A673 (cell line): ENCODE measurements around the gene IKZF2. TPM values are rescaled to one million over a fixed set of nuclear protein-coding genes. Genes with fewer than 3 reads are reported as not detected.

Experiments
- BruUV-seq: library from RNA; stranded (reverse); fragments of 400-500 nt; replicated peaks from 2 replicates; lab custom pipeline; 2021; lab: Mats Ljungman, UMichigan
- CTCF ChIA-PET: fragments of 300-600 bp; sonication (Branson Sonifier 250); formaldehyde crosslinking; loops from one replicate; lab custom pipeline; 2022; ENCODE audit warnings: antibody characterized with exemption; lab: Charles Lee
- POLR2A ChIA-PET: fragments of 300-600 bp; sonication (Branson Sonifier 250); formaldehyde crosslinking; loops from one replicate; lab custom pipeline; 2022; ENCODE audit warnings: antibody characterized with exemption; ENCODE audit not compliant: low non-redundant PET; lab: Charles Lee
- DNase-seq: peaks from one replicate; pipeline ENCODE4 v3.0.0-alpha.2; 2015; ENCODE audit warnings: low spot score
- H3K27ac ChIP-seq: fragments of 200-600 bp; sonication (generic); 2 replicates; pipeline ENCODE4 v1.5.1; 2016; ENCODE audit warnings: mixed run types, low read depth, mild to moderate bottlenecking, mixed read lengths, antibody characterized with exemption, low read length; ENCODE audit not compliant: poor library complexity, severe bottlenecking
- H3K27me3 ChIP-seq: fragments of 200-600 bp; sonication (generic); replicated peaks from 2 replicates; pipeline ENCODE4 v1.6.1; 2017; ENCODE audit warnings: mixed run types, low read depth, mild to moderate bottlenecking, mixed read lengths, antibody characterized with exemption, low read length; ENCODE audit not compliant: insufficient read depth, poor library complexity
- H3K36me3 ChIP-seq: fragments of 200-600 bp; sonication (generic); 2 replicates; pipeline ENCODE4 v1.6.1; 2016; ENCODE audit warnings: mixed run types, mild to moderate bottlenecking, mixed read lengths, antibody characterized with exemption, low read length; ENCODE audit not compliant: insufficient read depth, poor library complexity, severe bottlenecking
- H3K4me1 ChIP-seq: fragments of 200-600 bp; sonication (generic); 2 replicates; pipeline ENCODE4 v1.6.1; 2017; ENCODE audit warnings: mixed run types, mild to moderate bottlenecking, mixed read lengths, antibody characterized with exemption, low read length; ENCODE audit not compliant: insufficient read depth, poor library complexity, severe bottlenecking
- H3K4me3 ChIP-seq: fragments of 200-600 bp; sonication (generic); 2 replicates; pipeline ENCODE4 v1.5.1; 2016; ENCODE audit warnings: low read depth, mixed run types, mild to moderate bottlenecking, mixed read lengths, low read length; ENCODE audit not compliant: poor library complexity, severe bottlenecking
- H3K9me3 ChIP-seq: fragments of 200-600 bp; sonication (generic); 2 replicates; pipeline ENCODE4 v1.6.1; 2016; ENCODE audit warnings: mixed run types, low read depth, mild to moderate bottlenecking, mixed read lengths, antibody characterized with exemption, low read length; ENCODE audit not compliant: poor library complexity, severe bottlenecking
- EZH2 ChIP-seq: fragments of 200-600 bp; sonication (generic); IDR thresholded peaks from 2 replicates; pipeline ENCODE4 v1.6.1; 2017; ENCODE audit warnings: borderline replicate concordance, low read depth, mild to moderate bottlenecking, mixed read lengths, antibody characterized with exemption, low read length; ENCODE audit not compliant: poor library complexity, severe bottlenecking
- intact Hi-C: fragments of 100-400 bp; cut with micrococcal nuclease; formaldehyde crosslinking; loops from one replicate; pipeline ENCODE4 v1.10.0; 2022; ENCODE audit not compliant: unreplicated experiment
- total RNA-seq: library from RNA; stranded (reverse); gene quantifications from 2 replicates; pipeline ENCODE4 v1.2.3, GENCODE V29; 2021
- TF ChIP-seq, protein P1 (sequence below): fragments of 300-800, 200-600 bp; sonication (generic); conservative IDR thresholded peaks from 2 replicates; pipeline ENCODE4 v1.5.1; 2017; ENCODE audit warnings: low read depth, mild to moderate bottlenecking, antibody characterized with exemption, low read length, moderate library complexity, mixed read lengths

Gene IKZF2
- total RNA-seq, 1 experiment from 2014 or later: 68.6 TPM

DNA sequence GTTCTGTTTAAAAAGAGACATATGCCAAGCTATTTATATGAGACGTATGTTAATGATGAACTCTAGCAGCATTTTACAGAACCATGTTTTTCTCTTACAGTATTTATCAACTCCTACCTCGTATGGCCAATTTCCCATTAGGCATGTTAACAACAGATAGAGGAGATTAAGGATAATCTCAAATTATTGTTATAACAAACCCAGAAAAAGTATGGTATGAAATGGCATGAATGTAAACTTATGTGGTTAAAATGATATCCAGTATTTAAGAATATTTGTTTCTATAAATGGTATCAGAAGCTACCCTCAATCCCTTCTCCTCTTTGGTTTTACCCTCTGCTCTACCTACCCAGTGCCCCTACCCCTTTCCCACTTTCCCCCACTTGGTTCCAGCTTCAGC lies 132.0 kb downstream of the IKZF2 start:
- peaks cover 23% of the 10 kb centered on the region for H3K36me3 ChIP-seq
- no TSS peak for BruUV-seq
- H3K4me3 ChIP-seq: no peak overlapping the region
- no peaks in the 10 kb centered on the region for H3K27me3 ChIP-seq
- DNase-seq: no peak
- POLR2A ChIA-PET: no interaction called here
- H3K4me1 ChIP-seq: peaks cover 9% of the 10 kb centered on the region
- CTCF ChIA-PET: no interaction called here
- H3K27ac ChIP-seq: no peak overlapping the region
- TF ChIP-seq EZH2: no peak
- TF ChIP-seq, protein P1, sequence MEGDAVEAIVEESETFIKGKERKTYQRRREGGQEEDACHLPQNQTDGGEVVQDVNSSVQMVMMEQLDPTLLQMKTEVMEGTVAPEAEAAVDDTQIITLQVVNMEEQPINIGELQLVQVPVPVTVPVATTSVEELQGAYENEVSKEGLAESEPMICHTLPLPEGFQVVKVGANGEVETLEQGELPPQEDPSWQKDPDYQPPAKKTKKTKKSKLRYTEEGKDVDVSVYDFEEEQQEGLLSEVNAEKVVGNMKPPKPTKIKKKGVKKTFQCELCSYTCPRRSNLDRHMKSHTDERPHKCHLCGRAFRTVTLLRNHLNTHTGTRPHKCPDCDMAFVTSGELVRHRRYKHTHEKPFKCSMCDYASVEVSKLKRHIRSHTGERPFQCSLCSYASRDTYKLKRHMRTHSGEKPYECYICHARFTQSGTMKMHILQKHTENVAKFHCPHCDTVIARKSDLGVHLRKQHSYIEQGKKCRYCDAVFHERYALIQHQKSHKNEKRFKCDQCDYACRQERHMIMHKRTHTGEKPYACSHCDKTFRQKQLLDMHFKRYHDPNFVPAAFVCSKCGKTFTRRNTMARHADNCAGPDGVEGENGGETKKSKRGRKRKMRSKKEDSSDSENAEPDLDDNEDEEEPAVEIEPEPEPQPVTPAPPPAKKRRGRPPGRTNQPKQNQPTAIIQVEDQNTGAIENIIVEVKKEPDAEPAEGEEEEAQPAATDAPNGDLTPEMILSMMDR: no peak
- H3K9me3 ChIP-seq: no peaks in the 10 kb centered on the region
- intact Hi-C loops: no loop called here

DNA sequence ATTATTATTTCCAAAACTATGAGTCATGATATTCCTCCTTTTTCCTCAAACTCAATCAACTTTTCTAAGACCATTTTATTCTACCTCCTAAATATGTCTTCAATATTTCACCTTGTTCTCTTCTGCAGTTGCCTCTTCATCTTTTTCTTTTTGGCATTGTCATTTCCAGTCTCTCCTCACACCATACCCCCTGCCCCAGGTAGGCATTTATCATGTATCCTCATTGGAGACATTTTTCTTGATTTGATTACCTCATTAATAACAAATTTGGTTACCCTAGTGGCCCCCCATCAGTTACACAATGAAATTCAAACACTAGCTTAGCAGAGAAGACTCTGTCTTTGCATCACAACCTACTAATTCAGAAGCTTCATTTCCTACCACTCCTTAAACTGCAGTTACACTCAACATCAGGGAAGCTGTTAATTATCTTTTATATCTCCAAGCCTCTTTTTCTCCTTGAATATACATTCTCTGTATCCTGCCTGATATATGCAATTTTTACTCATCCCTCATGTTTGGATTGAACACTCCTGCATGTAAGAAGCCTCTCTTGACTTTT lies 133.0 kb downstream of the IKZF2 start:
- peaks cover 8% of the 10 kb centered on the region for H3K4me1 ChIP-seq
- no peak overlapping the region for H3K4me3 ChIP-seq
- no peak for TF ChIP-seq EZH2
- TF ChIP-seq, protein P1: no peak
- H3K9me3 ChIP-seq: no peaks in the 10 kb centered on the region
- ChIA-PET CTCF (no interaction called here), POLR2A (no interaction called here)
- peaks cover 23% of the 10 kb centered on the region for H3K36me3 ChIP-seq
- intact Hi-C loops: no loop called here
- BruUV-seq: no TSS peak
- no peak for DNase-seq
- no peaks in the 10 kb centered on the region for H3K27me3 ChIP-seq
- no peak overlapping the region for H3K27ac ChIP-seq

DNA sequence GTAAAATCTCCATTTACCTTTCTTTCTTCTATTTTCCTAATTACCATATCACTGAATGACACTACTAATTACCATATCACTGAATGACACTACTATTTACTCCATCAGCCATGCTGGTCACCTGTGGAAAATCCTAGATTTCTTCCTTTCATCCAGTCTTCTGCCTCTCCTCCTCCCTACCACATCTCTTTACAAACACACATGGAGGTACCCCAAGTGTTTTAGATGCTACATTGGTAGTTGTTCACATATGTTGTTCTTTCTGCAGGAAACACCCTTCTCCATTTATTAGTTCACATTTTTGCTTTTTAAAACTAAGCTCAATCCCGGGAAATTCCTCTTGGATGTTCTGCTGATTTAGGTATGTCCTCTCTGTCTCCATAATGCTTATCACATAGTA lies 134.0 kb downstream of the IKZF2 start:
- ChIA-PET POLR2A (no interaction called here), CTCF (no interaction called here)
- DNase-seq: no peak
- no peaks in the 10 kb centered on the region for H3K4me1 ChIP-seq
- intact Hi-C loops: no loop called here
- H3K27me3 ChIP-seq: no peaks in the 10 kb centered on the region
- no TSS peak for BruUV-seq
- no peaks in the 10 kb centered on the region for H3K9me3 ChIP-seq
- H3K27ac ChIP-seq: no peak overlapping the region
- H3K36me3 ChIP-seq: peaks cover 26% of the 10 kb centered on the region
- TF ChIP-seq, protein P1: no peak
- no peak for TF ChIP-seq EZH2
- no peak overlapping the region for H3K4me3 ChIP-seq
